Kidney (tissue), 14 donors: ENCODE measurements around the gene RAC3. TPM values are rescaled to one million over a fixed set of nuclear protein-coding genes. Genes with fewer than 3 reads are reported as not detected.

Source experiments
- DNase-seq, 5 donors: peaks; one replicate each; pipeline ENCODE4 v3.0.0-alpha.2; 2013 to 2020
- FAIRE-seq: peaks from 2 replicates; lab custom pipeline; 2012; peaks lifted over from hg19 to GRCh38; lab: Jason Lieb, UNC
- H3K27ac ChIP-seq, 2 donors: one replicate each; pipeline ENCODE4 v1.7.0; 2013; ENCODE audit warnings: low read depth in 2 of 2, low read length in 2 of 2, inconsistent platforms in 1 of 2
- H3K27me3 ChIP-seq: one replicate; pipeline ENCODE4 v1.7.1; 2013; ENCODE audit warnings: low read length, inconsistent platforms; ENCODE audit not compliant: control insufficient read depth, insufficient read depth
- H3K36me3 ChIP-seq, 3 donors: one replicate each; pipeline versions ENCODE4 v1.7.0 to v1.7.1; 2013; ENCODE audit warnings: low read length in 3 of 3, control low read depth in 1 of 3, inconsistent platforms in 1 of 3; ENCODE audit not compliant: insufficient read depth in 3 of 3, control insufficient read depth in 2 of 3
- H3K4me1 ChIP-seq, 3 donors: one replicate each; pipeline versions ENCODE4 v1.7.0 to v1.7.1; 2013; ENCODE audit warnings: low read length in 3 of 3, inconsistent platforms in 1 of 3, low read depth in 1 of 3; ENCODE audit not compliant: control insufficient read depth in 2 of 3, insufficient read depth in 2 of 3
- H3K4me3 ChIP-seq, 3 donors: one replicate each; pipeline versions ENCODE4 v1.7.0 to v1.8.1; 2013; ENCODE audit warnings: low read length in 3 of 3, control low read depth in 1 of 3, inconsistent platforms in 1 of 3
- H3K9ac ChIP-seq, 3 donors: one replicate each; pipeline versions ENCODE4 v1.7.0 to v1.7.1; 2013; ENCODE audit warnings: low read length in 3 of 3, control low read depth in 1 of 3, inconsistent platforms in 1 of 3
- H3K9me3 ChIP-seq, 3 donors: one replicate each; pipeline versions ENCODE4 v1.7.0 to v1.7.1; 2013; ENCODE audit warnings: low read length in 3 of 3, control low read depth in 1 of 3, inconsistent platforms in 1 of 3; ENCODE audit not compliant: control insufficient read depth in 2 of 3, insufficient read depth in 1 of 3
- intact Hi-C: fragments of 100-400 bp; cut with DNase I; formaldehyde crosslinking; loops from one replicate; pipeline ENCODE4 v1.11.1; 2022
- polyA plus RNA-seq: library from polyadenylated mRNA; stranded (reverse); fragments of 350-450 nt; fragmentation: Illumina TruSeq; extraction: RNeasy Lipid Tissue Mini Kit (QIAGEN cat#74804); gene quantifications from one replicate; pipeline ENCODE4 v1.2.3, GENCODE V29; 2014; ENCODE audit warnings: low read depth, low replicate concordance; ENCODE audit not compliant: insufficient read depth
- total RNA-seq: library from RNA; stranded (reverse); fragmentation: NEBNext Ultra II Directional; extraction: Animal tissue kit (Norgen Biotek cat#: 25700); gene quantifications from one replicate; pipeline ENCODE4 v1.2.1, GENCODE V29; 2021
- TF ChIP-seq, protein P1 (sequence below): IDR thresholded peaks from 3 replicates; pipeline ENCODE4 v1.5.1; 2012; ENCODE audit warnings: mild to moderate bottlenecking, moderate library complexity, borderline replicate concordance; ENCODE audit not compliant: insufficient read depth; ENCODE audit errors: extremely low read depth
- donor health status: control.
- donor health status: control.
- donor health status: control.
- donor health status: control.
- donor health status: control.
- donor health status: DM: yes; HTN: yes; CAD: no.
- donor health status: Normal renal cell carcinoma (clear cell type).

RAC3 gene
- total and polyA plus RNA-seq, 2 donors from 2014 or later: 2.6 to 13.1 TPM

DNA sequence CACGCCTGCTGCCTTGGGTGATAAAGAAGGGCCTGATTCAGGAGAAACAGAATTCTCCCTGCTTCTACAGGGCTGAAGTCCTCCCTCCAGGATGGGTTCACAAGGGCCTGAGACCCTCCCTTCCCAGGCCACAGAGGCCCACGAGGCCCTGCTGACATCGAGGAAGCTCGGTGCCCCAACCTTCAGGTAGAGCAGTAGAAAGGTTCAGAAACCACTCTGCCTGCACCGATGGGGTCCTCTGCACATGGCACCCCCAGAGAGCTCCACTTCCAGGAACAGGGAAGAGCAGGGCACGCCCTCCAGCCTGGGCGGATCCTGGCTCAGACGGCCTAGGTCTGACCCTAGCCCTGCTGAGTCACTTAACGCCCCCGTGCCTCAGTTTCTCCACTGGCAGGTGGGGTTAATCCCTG is 9.6 kb upstream of the RAC3 start:
- FAIRE-seq (no peak), DNase-seq (no peak)
- peak overlapping the region; percentile 43 to 70 (median 54) for H3K4me3 ChIP-seq
- TF ChIP-seq, protein P1, sequence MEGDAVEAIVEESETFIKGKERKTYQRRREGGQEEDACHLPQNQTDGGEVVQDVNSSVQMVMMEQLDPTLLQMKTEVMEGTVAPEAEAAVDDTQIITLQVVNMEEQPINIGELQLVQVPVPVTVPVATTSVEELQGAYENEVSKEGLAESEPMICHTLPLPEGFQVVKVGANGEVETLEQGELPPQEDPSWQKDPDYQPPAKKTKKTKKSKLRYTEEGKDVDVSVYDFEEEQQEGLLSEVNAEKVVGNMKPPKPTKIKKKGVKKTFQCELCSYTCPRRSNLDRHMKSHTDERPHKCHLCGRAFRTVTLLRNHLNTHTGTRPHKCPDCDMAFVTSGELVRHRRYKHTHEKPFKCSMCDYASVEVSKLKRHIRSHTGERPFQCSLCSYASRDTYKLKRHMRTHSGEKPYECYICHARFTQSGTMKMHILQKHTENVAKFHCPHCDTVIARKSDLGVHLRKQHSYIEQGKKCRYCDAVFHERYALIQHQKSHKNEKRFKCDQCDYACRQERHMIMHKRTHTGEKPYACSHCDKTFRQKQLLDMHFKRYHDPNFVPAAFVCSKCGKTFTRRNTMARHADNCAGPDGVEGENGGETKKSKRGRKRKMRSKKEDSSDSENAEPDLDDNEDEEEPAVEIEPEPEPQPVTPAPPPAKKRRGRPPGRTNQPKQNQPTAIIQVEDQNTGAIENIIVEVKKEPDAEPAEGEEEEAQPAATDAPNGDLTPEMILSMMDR: no peak
- H3K27me3 ChIP-seq: no peaks in the 10 kb centered on the region
- H3K27ac ChIP-seq: no peak overlapping the region
- peak overlapping the region in 2 of 3 donors; percentile 18 to 71 for H3K9ac ChIP-seq
- intact Hi-C loops: no loop called here
- peaks cover 0 to 24% (median 6%) of the 10 kb centered on the region in 3 donors for H3K4me1 ChIP-seq
- no peaks in the 10 kb centered on the region for H3K9me3 ChIP-seq
- no peaks in the 10 kb centered on the region for H3K36me3 ChIP-seq

DNA sequence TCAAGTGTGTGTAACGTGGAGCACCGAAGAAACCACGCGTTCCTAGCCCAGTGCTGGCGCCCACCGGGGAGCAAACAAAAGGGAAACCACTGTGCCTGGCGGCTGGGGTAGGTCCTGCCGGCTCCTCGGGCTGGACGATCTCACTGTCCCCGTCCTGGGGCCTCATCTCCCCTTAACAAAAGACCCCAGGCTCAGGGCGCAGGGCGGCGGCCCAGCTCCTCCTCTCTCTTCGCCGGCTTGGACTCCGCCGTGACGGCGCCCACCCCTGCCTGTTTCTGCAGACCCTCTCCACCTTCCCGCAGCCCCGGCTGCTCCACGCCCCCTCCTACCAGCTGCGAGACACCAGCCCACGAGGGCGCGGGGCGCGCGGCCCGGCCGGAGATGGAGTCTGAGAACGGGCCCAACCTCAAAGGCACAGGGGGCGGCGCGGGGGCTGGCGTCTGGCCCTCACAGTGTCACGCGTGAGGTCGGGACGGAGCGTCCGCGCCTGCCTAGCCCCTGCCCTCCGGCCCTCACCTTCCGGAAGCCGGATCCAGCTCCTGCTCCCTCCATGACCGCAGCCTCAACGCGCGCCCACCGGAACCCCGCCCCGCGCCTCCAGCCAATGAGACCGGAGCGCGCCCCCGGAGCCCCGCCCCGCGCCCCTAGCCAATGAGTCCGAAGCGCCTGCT is 9.0 kb upstream of the RAC3 start, which contains the start of gene CENPX:
Gene CENPX (minus strand): TSS at position 569 of the 671 bp plus-strand sequence. CDS start 17 bp downstream, at position 552.
- DNase-seq: no peak
- Histone ChIP-seq H3K36me3 (no peaks in the 10 kb centered on the region), H3K9ac (peak within 1 kb of the TSS; percentile 22 to 73 (median 71)), H3K4me1 (peaks cover 0 to 24% (median 6%) of the 10 kb centered on the region in 3 donors), H3K27me3 (no peaks in the 10 kb centered on the region), H3K9me3 (no peaks in the 10 kb centered on the region), H3K27ac (no peak within 1 kb of the TSS), H3K4me3 (peak within 1 kb of the TSS; percentile 52 to 70 (median 54))
- intact Hi-C loops: no loop called here
- FAIRE-seq: no peak
- TF ChIP-seq, protein P1: no peak

DNA sequence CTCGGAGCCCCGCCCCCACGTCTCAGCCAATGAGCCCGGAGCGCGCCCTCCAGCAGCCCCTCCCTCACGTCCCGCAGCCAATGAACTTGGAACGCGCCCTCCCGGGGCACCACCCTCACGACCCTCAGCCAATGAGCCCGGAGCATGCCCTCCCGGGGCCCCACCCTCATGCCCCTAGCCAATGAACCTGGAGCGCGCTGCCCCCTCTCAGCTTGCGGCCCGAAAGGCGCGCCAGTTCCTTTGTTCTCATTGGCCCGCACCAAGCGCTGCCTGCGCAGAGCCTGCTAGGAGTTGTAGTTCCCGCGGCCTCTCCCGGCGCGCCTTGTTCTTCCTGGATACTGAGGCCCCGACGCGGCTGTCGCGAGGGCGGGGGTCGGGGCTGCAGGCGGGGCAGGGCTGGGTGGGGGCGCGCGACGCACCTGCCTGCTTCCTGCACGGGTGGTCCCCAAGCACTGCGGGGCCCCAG is 8.5 kb upstream of the RAC3 start, which contains the start of gene LRRC45:
Gene LRRC45 (plus strand): TSS at position 325 of the 466 bp plus-strand sequence. CDS start 339 bp downstream, outside the sequence.
- FAIRE-seq (peak; percentile 98), DNase-seq (peak; percentile 100)
- Histone ChIP-seq H3K4me1 (peaks cover 0 to 24% (median 6%) of the 10 kb centered on the region in 3 donors), H3K27me3 (no peaks in the 10 kb centered on the region), H3K9me3 (no peaks in the 10 kb centered on the region), H3K9ac (peak within 1 kb of the TSS; percentile 22 to 73 (median 71)), H3K27ac (no peak within 1 kb of the TSS), H3K36me3 (no peaks in the 10 kb centered on the region), H3K4me3 (peak within 1 kb of the TSS; percentile 52 to 70 (median 54))
- TF ChIP-seq, protein P1: no peak
- intact Hi-C loops: no loop called here
